ENCODE measurements around the gene RIMKLA.

GRCh38 chr1:42332877-42333276 is 47.7 kb upstream of the RIMKLA start:
- TF ChIP-seq CTCF (IDR thresholded peaks at IDR 0.05): no peak
- no peak for TF ChIP-seq POLR2A (IDR thresholded peaks at IDR 0.05)

All from Peyer's patch (tissue), 4 donors.